Gastroesophageal sphincter (tissue), 4 donors: ENCODE results near the gene SLC7A6. TPM values are rescaled to one million over a fixed set of nuclear protein-coding genes. Genes with fewer than 3 reads are reported as not detected.

Experiments
- ATAC-seq: fragments of 150-250 bp; one replicate; pipeline ENCODE4 v1.9.1; 2016; ENCODE audit warnings: mild to moderate bottlenecking, moderate library complexity
- H3K27ac ChIP-seq, 4 donors: fragments of 200-600 bp; sonication (generic) in 3 of 4; 1 replicate in 3 of 4; 2 replicates in 1 of 4; pipeline ENCODE4 v1.5.1; 2016 to 2019
- H3K27me3 ChIP-seq: fragments of 200-600 bp; sonication (generic); one replicate; pipeline ENCODE4 v1.5.1; 2019
- H3K36me3 ChIP-seq, 2 donors: fragments of 200-600 bp; sonication (generic); one replicate each; pipeline ENCODE4 v1.5.1; 2019; ENCODE audit warnings: control low read depth in 1 of 2
- H3K4me1 ChIP-seq, 3 donors: fragments of 200-600 bp; sonication (generic); 1 replicate in 2 of 3; 2 replicates in 1 of 3; pipeline ENCODE4 v1.5.1; 2016 to 2019; ENCODE audit warnings: control low read depth in 2 of 3
- H3K4me3 ChIP-seq, 2 donors: fragments of 200-600 bp; sonication (generic); one replicate each; pipeline ENCODE4 v1.5.1; 2019; ENCODE audit warnings: mild to moderate bottlenecking in 1 of 2, moderate library complexity in 1 of 2
- H3K9me3 ChIP-seq, 3 donors: fragments of 200-600 bp; sonication (generic); one replicate each; pipeline ENCODE4 v1.5.1; 2017 to 2019; ENCODE audit warnings: control low read depth in 2 of 3
- CTCF ChIP-seq, 4 experiments: fragments of 200-600 bp in 2 of 4; fragments of 450-650 bp in 2 of 4; sonication (generic) in 1 of 4; IDR thresholded peaks; one replicate each; pipeline ENCODE4 v1.5.1; 2017 to 2019; ENCODE audit warnings: antibody characterized with exemption in 4 of 4, mild to moderate bottlenecking in 2 of 4, moderate library complexity in 2 of 4
- EP300 ChIP-seq: sonication (generic); formaldehyde crosslinking; IDR thresholded peaks from one replicate; pipeline ENCODE4 v1.6.1; 2017; ENCODE audit warnings: antibody characterized with exemption, mild to moderate bottlenecking
- POLR2A ChIP-seq, 2 donors: fragments of 450-650 bp; IDR thresholded peaks; one replicate each; pipeline ENCODE4 v1.6.1; 2017; ENCODE audit warnings: antibody characterized with exemption in 2 of 2, mild to moderate bottlenecking in 2 of 2, moderate library complexity in 1 of 2
- POLR2AphosphoS5 ChIP-seq: sonication (generic); formaldehyde crosslinking; IDR thresholded peaks from one replicate; pipeline ENCODE4 v1.6.1; 2017; ENCODE audit warnings: antibody characterized with exemption
- WGBS, 2 donors: methylation state at CpG; one replicate each; pipeline ENCODE4 v1.1.5; 2018; ENCODE audit warnings: low coverage in 1 of 2; 5-methylcytosine and 5-hydroxymethylcytosine counted together
- total RNA-seq, 4 donors: library from RNA; depleted of rRNA; stranded (reverse); fragments of >200 nt; gene quantifications; one replicate each; pipeline ENCODE4 v1.1.0, GENCODE V29; 2016

Gene SLC7A6
- total RNA-seq, 4 donors from 2014 or later, result 19.1 to 51.5 (median 33.7) TPM

GRCh38 chr16:68309799-68310198, 45.5 kb downstream of the SLC7A6 start:
- 45 to 59% methylated on average over 3 to 6 of the region's 6 CpGs for WGBS, 2 donors
- Histone ChIP-seq H3K27ac (peak overlapping the region in 2 of 4 donors; percentile 84 to 89), H3K27me3 (no peaks in the 10 kb centered on the region), H3K4me3 (peak overlapping the region; percentile 69 to 82), H3K36me3 (peaks cover 0 to 65% of the 10 kb centered on the region in 2 donors), H3K4me1 (peaks cover 3 to 59% (median 16%) of the 10 kb centered on the region in 3 donors), H3K9me3 (no peaks in the 10 kb centered on the region)
- TF ChIP-seq POLR2AphosphoS5 (no peak), EP300 (no peak), POLR2A (IDR thresholded peaks at IDR 0.05) (no peak), CTCF (IDR thresholded peaks at IDR 0.05) (no peak)
- ATAC-seq, result no peak

GRCh38 chr16:68310437-68310773, 46.1 kb downstream of the SLC7A6 start:
- Histone ChIP-seq H3K27me3 (no peaks in the 10 kb centered on the region), H3K36me3 (peaks cover 0 to 61% of the 10 kb centered on the region in 2 donors), H3K27ac (peak overlapping the region in 3 of 4 donors; percentile 83 to 89 (median 84)), H3K4me1 (peaks cover 3 to 59% (median 16%) of the 10 kb centered on the region in 3 donors), H3K9me3 (no peaks in the 10 kb centered on the region), H3K4me3 (peak overlapping the region; percentile 69 to 82)
- WGBS, 2 donors, result no CpG with 5 or more reads among the region's 29 CpGs
- ATAC-seq, result peak; percentile 26
- no peak for TF ChIP-seq POLR2AphosphoS5
- no peak for TF ChIP-seq EP300
- TF ChIP-seq CTCF (IDR thresholded peaks at IDR 0.05), result no peak
- TF ChIP-seq POLR2A (IDR thresholded peaks at IDR 0.05), result no peak

- Histone ChIP-seq H3K9me3 (no peaks in the 10 kb centered on the region), H3K4me1 (peaks cover 3 to 59% (median 16%) of the 10 kb centered on the region in 3 donors), H3K27me3 (no peaks in the 10 kb centered on the region), H3K27ac (peak within 1 kb of the TSS in 3 of 4 donors; percentile 83 to 89 (median 84)), H3K4me3 (peak within 1 kb of the TSS; percentile 69 to 82), H3K36me3 (peaks cover 0 to 61% of the 10 kb centered on the region in 2 donors)
- WGBS, 2 donors, result 0% methylated on average over 11 of the region's 62 CpGs; no CpG with 5 or more reads in 1 of the 2 donors
- ATAC-seq, result peak; percentile 100
- TF ChIP-seq POLR2AphosphoS5 (peak; percentile 81), CTCF (IDR thresholded peaks at IDR 0.05) (peak in 2 of 4 experiments; percentile 30 to 74), EP300 (no peak), POLR2A (IDR thresholded peaks at IDR 0.05) (peak; percentile 61 to 75)
Measured at GRCh38 chr16:68310774-68311511, 46.6 kb downstream of the SLC7A6 start, which contains the start of the genes PRMT7 and SLC7A6OS. PRMT7 (plus strand) TSS chr16:68311019; CDS start chr16:68315980, 4,961 bp downstream. SLC7A6OS (minus strand) TSS chr16:68310946; CDS start chr16:68310926, 20 bp downstream.

- Histone ChIP-seq H3K27me3 (no peaks in the 10 kb centered on the region), H3K4me3 (no peak overlapping the region), H3K27ac (no peak overlapping the region), H3K4me1 (peaks cover 3 to 56% (median 16%) of the 10 kb centered on the region in 3 donors), H3K36me3 (peaks cover 0 to 60% of the 10 kb centered on the region in 2 donors), H3K9me3 (no peaks in the 10 kb centered on the region)
- 71 to 82% methylated on average over 3 to 4 of the region's 4 CpGs for WGBS, 2 donors
- no peak for TF ChIP-seq EP300
- TF ChIP-seq POLR2AphosphoS5, result no peak
- no peak for TF ChIP-seq POLR2A (IDR thresholded peaks at IDR 0.05)
- TF ChIP-seq CTCF (IDR thresholded peaks at IDR 0.05), result no peak
- no peak for ATAC-seq
Measured at GRCh38 chr16:68313116-68313515, 48.8 kb downstream of the SLC7A6 start.
